Measurements from ENCODE around the gene TMEM31.

The TMEM31 gene

DNA sequence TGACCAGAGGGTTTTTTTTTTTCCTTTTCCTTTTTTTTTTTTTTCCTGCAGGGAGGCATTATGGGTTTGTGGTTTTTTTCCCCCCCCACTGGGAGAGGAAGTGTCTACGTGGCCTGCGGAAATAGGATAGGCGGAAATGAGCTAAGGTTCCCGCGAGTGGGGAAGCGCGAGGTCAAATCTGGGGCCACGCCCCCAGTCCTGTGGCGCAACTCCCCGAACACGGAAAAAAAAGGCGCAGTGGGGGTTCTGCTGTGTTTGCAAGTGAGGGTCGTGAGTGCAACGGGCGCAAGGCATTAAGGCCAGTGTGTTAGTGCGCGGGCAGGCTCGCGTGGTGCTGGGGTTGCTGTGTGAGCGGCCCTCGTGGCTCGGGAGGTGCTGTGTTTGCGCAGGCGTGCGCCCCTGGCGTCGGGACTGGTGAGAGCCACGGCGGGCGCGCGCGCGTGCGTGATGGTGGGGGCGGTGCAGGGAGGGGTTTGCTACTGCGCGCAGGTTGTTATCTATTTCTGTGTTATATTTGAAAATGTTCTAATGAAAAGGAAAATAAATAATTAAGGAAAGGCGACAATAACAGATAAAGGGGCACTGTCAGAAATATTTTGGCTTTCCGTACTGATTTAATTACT, 23.5 kb upstream of the TMEM31 start:
- Histone ChIP-seq H3K4me3 (ENCODE audit: low read length) (peak overlapping the region; percentile 91), H3K9ac (ENCODE audit: low read depth, low read length) (peak overlapping the region; percentile 82), H3K36me3 (ENCODE audit: insufficient read depth, low read depth, low read length) (peaks cover 30% of the 10 kb centered on the region), H3K27ac (ENCODE audit: low read length) (peak overlapping the region; percentile 46), H3K27me3 (ENCODE audit: insufficient read depth, low read length) (no peaks in the 10 kb centered on the region), H3K9me3 (ENCODE audit: insufficient read depth, low read depth, low read length) (no peaks in the 10 kb centered on the region), H3K4me1 (ENCODE audit: insufficient read depth, low read length) (peaks cover 4% of the 10 kb centered on the region; the same call in 1 of the 2 replicates)

DNA sequence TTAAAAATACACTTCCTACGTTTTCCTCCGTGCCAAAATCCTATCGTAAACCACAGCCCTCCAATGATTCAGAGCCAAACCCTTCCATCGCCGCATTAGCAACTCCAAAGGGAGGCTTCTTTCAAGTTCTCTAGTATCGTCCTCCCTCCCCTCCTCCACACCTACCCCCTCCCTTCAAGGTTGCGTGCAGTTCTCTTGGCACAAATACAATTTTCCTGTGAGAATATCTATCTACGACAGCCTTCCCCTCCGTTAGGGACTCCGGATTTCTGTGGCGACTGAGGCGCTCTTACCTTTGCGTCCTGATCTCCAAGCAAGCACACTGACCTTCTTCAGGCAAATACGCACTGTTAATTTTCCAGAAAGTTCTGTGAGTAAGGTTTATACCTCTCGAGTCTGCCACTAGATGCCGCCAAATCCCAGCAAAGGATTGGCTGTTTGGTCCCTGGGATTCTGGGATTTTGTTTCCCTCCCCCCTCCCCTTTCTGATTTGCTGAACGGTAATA, 23.0 kb upstream of the TMEM31 start:
- H3K36me3 ChIP-seq (ENCODE audit: insufficient read depth, low read depth, low read length): peaks cover 24% of the 10 kb centered on the region
- no peaks in the 10 kb centered on the region for H3K9me3 ChIP-seq (ENCODE audit: insufficient read depth, low read depth, low read length)

DNA sequence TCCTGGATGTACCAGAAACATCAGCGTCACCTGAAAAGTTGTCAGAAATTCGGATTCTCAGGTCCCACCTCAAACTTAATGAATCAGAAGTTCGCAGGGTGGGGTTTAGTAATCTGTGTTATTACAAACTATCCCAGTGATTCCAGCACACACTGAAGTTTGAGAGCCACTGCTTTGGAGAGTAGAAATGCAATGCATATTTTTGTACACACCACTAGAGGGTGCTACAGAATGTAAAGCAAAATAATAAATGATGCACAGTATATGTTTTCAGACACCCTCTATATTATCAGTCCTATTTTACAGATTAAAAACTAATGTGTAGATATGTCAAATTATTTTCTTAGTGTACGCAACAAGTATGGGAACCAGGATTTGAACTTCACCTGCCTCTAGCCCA, 21.8 kb upstream of the TMEM31 start:
- Histone ChIP-seq H3K4me1 (ENCODE audit: insufficient read depth, low read length) (peaks cover 4% of the 10 kb centered on the region; the same call in 1 of the 2 replicates), H3K4me3 (ENCODE audit: low read length) (no peak overlapping the region), H3K27ac (ENCODE audit: low read length) (no peak overlapping the region), H3K9me3 (ENCODE audit: insufficient read depth, low read depth, low read length) (no peaks in the 10 kb centered on the region), H3K9ac (ENCODE audit: low read depth, low read length) (peak overlapping the region; percentile 13; the same call in 1 of the 2 replicates), H3K27me3 (ENCODE audit: insufficient read depth, low read length) (no peaks in the 10 kb centered on the region), H3K36me3 (ENCODE audit: insufficient read depth, low read depth, low read length) (peaks cover 13% of the 10 kb centered on the region)

More for the DNA sequence above, 23.0 kb upstream of the TMEM31 start:
- peak overlapping the region; percentile 91 for H3K4me3 ChIP-seq (ENCODE audit: low read length)
- H3K27me3 ChIP-seq (ENCODE audit: insufficient read depth, low read length): no peaks in the 10 kb centered on the region
- H3K27ac ChIP-seq (ENCODE audit: low read length): peak overlapping the region; percentile 46
- H3K9ac ChIP-seq (ENCODE audit: low read depth, low read length): peak overlapping the region; percentile 82
- H3K4me1 ChIP-seq (ENCODE audit: insufficient read depth, low read length): peaks cover 4% of the 10 kb centered on the region; the same call in 1 of the 2 replicates

DNA sequence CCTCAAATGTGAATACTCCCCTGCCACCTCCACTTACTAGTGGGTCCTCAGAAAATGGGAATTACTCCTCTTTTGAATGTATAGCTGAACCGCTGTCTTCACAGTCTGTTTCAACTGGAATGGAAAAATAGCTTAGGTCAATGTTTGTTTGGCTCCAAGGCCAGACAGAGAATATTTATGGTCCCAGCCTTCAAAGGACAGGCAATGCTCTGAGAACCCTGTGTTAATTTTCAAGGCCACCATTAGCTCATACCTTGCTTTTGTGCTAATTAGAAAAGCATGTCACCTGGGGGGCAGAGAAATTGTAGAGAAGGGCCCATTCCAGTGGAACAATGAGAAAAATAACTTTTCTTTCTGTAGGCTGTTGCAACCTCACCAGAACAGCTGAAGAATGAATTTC, 19.6 kb upstream of the TMEM31 start:
- Histone ChIP-seq H3K36me3 (ENCODE audit: insufficient read depth, low read depth, low read length) (no peaks in the 10 kb centered on the region), H3K9ac (ENCODE audit: low read depth, low read length) (no peak overlapping the region), H3K27me3 (ENCODE audit: insufficient read depth, low read length) (no peaks in the 10 kb centered on the region), H3K4me1 (ENCODE audit: insufficient read depth, low read length) (peaks cover 4% of the 10 kb centered on the region; the same call in 1 of the 2 replicates), H3K4me3 (ENCODE audit: low read length) (no peak overlapping the region), H3K27ac (ENCODE audit: low read length) (no peak overlapping the region), H3K9me3 (ENCODE audit: insufficient read depth, low read depth, low read length) (no peaks in the 10 kb centered on the region)

DNA sequence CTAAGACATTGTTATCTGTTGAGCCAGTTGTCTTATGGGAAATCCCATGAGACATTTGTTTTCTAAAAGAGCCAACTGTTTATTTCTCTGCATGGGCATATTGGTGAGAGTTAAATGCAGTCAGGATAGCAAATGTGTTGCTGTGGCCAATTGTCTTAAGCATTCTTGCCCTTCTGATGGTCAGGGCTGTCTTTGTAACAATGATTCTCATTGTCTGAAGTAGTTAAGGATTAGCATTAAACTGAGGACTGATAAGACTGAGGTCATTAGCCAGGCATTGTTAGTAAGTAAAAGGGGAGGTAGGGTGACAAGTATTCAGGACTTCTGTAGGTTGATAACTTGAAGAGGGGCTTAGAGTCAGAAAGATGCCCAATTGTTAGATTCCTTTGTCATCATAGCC, 13.0 kb upstream of the TMEM31 start:
- Histone ChIP-seq H3K4me3 (ENCODE audit: low read length) (no peak overlapping the region), H3K9me3 (ENCODE audit: insufficient read depth, low read depth, low read length) (no peaks in the 10 kb centered on the region), H3K4me1 (ENCODE audit: insufficient read depth, low read length) (no peaks in the 10 kb centered on the region), H3K27me3 (ENCODE audit: insufficient read depth, low read length) (no peaks in the 10 kb centered on the region), H3K36me3 (ENCODE audit: insufficient read depth, low read depth, low read length) (no peaks in the 10 kb centered on the region), H3K9ac (ENCODE audit: low read depth, low read length) (no peak overlapping the region), H3K27ac (ENCODE audit: low read length) (no peak overlapping the region)

DNA sequence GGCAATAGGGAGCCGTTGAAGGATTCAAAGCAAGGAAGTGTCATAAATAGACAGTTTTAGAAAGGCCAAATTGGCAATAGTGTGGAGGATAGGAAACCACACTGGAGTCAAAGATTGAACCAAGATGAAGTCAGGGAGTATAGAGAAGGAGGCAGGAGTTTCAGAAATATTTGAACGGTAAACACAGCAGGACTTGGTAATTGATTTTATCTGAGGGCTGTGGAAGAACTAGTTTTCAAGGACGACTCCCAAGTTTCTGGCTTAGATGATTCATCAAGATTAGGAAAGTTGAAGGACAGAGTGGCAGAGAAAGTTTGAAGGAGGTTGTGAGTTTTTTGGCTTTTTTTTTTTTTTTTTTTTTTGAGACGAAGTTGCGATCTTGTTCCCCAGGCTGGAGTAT, 11.5 kb upstream of the TMEM31 start:
- H3K36me3 ChIP-seq (ENCODE audit: insufficient read depth, low read depth, low read length): no peaks in the 10 kb centered on the region
- H3K27me3 ChIP-seq (ENCODE audit: insufficient read depth, low read length): no peaks in the 10 kb centered on the region
- no peak overlapping the region for H3K27ac ChIP-seq (ENCODE audit: low read length)
- no peaks in the 10 kb centered on the region for H3K9me3 ChIP-seq (ENCODE audit: insufficient read depth, low read depth, low read length)
- no peaks in the 10 kb centered on the region for H3K4me1 ChIP-seq (ENCODE audit: insufficient read depth, low read length)
- no peak overlapping the region for H3K4me3 ChIP-seq (ENCODE audit: low read length)
- no peak overlapping the region for H3K9ac ChIP-seq (ENCODE audit: low read depth, low read length)

DNA sequence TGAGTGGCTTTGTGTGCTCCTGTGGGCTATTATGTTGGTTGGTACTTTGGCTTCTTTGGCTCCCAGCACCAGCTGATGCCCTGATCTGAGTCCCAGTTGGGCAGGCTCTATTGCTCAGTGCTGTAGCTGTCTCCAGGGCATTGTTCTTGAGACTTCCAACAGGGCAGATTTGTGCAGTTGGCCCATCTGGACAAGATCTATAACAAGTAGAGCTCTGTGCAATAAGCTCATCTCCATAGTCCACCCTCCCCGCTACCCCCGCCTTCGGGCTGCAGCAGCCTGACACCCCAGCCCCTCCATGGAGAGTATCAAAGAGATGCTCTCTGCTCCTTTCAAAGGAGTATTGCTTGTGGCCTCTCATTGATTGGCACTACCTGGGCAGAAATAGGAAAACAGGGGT, 5.8 kb upstream of the TMEM31 start:
- H3K4me1 ChIP-seq (ENCODE audit: insufficient read depth, low read length): no peaks in the 10 kb centered on the region
- no peaks in the 10 kb centered on the region for H3K27me3 ChIP-seq (ENCODE audit: insufficient read depth, low read length)
- no peak overlapping the region for H3K9ac ChIP-seq (ENCODE audit: low read depth, low read length)
- H3K9me3 ChIP-seq (ENCODE audit: insufficient read depth, low read depth, low read length): no peaks in the 10 kb centered on the region
- no peak overlapping the region for H3K4me3 ChIP-seq (ENCODE audit: low read length)
- H3K27ac ChIP-seq (ENCODE audit: low read length): no peak overlapping the region
- H3K36me3 ChIP-seq (ENCODE audit: insufficient read depth, low read depth, low read length): no peaks in the 10 kb centered on the region

DNA sequence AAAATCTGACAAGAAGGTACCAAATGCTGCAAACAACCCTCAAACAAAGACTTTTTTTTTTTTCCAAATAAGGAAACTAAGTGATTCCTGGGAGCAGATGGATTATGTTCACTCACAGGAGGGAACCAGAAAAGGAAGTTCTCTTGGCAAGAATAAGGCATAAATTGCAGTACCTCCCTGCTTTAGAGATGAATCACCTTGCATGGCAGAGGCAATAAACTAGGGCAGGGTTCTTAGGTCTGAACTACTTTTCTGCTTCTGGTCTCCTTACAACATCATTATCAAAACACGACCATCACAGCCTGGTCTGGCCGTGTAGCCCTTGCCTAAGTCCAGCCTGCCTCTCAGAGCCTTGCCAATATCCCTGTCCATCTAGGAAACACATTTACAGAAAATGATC, 6.3 kb downstream of the TMEM31 start:
- Histone ChIP-seq H3K4me3 (ENCODE audit: low read length) (no peak overlapping the region), H3K4me1 (ENCODE audit: insufficient read depth, low read length) (no peaks in the 10 kb centered on the region; the same call in 1 of the 2 replicates), H3K27ac (ENCODE audit: low read length) (no peak overlapping the region), H3K9me3 (ENCODE audit: insufficient read depth, low read depth, low read length) (no peaks in the 10 kb centered on the region), H3K36me3 (ENCODE audit: insufficient read depth, low read depth, low read length) (no peaks in the 10 kb centered on the region), H3K9ac (ENCODE audit: low read depth, low read length) (no peak overlapping the region), H3K27me3 (ENCODE audit: insufficient read depth, low read length) (no peaks in the 10 kb centered on the region)

DNA sequence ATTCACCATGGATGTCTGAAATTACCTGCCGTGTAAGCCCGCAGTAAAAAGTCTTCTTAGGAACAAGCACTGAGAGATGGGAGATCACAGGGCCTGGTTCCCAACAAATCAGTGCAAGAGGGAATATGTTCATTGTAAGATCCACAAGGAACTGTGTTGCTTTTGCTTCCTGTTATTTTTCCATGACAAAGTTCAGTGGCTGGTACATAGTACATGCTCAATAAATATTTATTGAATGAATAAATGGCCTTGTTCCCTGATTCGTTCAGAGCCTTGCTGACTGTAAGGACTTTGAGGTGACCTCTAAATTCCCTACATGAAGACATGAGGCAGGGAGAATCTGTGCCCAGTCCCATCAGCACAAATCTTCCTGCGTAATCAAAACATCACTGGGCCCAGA, 7.4 kb downstream of the TMEM31 start:
- Histone ChIP-seq H3K4me3 (ENCODE audit: low read length) (no peak overlapping the region), H3K36me3 (ENCODE audit: insufficient read depth, low read depth, low read length) (no peaks in the 10 kb centered on the region), H3K27me3 (ENCODE audit: insufficient read depth, low read length) (no peaks in the 10 kb centered on the region), H3K27ac (ENCODE audit: low read length) (no peak overlapping the region), H3K9ac (ENCODE audit: low read depth, low read length) (no peak overlapping the region), H3K4me1 (ENCODE audit: insufficient read depth, low read length) (no peaks in the 10 kb centered on the region), H3K9me3 (ENCODE audit: insufficient read depth, low read depth, low read length) (no peaks in the 10 kb centered on the region)

DNA sequence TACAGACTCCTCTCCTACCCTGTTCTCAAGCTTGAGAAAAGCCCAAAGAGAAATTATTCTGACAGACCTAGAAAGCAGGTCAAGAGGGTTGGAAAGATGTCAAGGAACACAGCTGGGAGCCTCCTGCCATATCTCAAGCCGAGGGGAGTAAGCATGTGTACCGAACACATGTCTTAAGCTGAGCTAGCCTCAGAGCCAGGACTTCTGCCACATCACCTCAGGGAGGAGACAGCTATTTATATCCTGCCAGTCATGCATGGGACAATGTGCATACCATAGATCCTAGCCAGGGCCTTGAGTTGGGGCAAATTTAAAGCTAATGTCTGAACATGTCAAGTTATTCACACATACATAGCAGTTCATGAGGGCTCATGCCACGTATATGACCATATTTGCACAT, 11.8 kb downstream of the TMEM31 start:
- no peaks in the 10 kb centered on the region; the same call in 1 of the 2 replicates for H3K4me1 ChIP-seq (ENCODE audit: insufficient read depth, low read length)
- no peak overlapping the region for H3K27ac ChIP-seq (ENCODE audit: low read length)
- no peak overlapping the region for H3K4me3 ChIP-seq (ENCODE audit: low read length)
- H3K9me3 ChIP-seq (ENCODE audit: insufficient read depth, low read depth, low read length): no peaks in the 10 kb centered on the region
- H3K36me3 ChIP-seq (ENCODE audit: insufficient read depth, low read depth, low read length): no peaks in the 10 kb centered on the region
- H3K27me3 ChIP-seq (ENCODE audit: insufficient read depth, low read length): no peaks in the 10 kb centered on the region
- no peak overlapping the region for H3K9ac ChIP-seq (ENCODE audit: low read depth, low read length)

DNA sequence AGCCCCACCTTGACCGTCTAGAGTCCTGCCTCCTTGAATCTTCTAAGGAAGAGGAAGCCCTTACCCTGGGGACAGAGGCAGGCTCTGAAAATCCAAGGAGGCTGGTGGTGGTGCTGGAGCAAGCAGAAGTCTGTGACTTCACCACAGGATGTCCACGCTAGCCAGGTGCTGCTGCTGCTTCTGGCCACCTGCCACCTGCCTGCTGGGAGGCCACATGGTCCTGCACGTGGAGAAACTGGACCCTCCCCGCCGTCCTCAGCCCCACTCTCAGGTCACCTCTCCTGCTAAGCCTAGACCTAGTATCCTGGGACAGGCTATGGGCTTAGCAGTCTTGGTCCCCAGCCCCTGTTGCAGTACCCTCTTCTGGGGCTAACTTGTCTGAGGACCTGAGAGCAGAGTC, 15.8 kb downstream of the TMEM31 start:
- no peak overlapping the region for H3K4me3 ChIP-seq (ENCODE audit: low read length)
- peaks cover 25% of the 10 kb centered on the region for H3K4me1 ChIP-seq (ENCODE audit: insufficient read depth, low read length)
- H3K27me3 ChIP-seq (ENCODE audit: insufficient read depth, low read length): no peaks in the 10 kb centered on the region
- H3K9ac ChIP-seq (ENCODE audit: low read depth, low read length): no peak overlapping the region
- no peaks in the 10 kb centered on the region for H3K36me3 ChIP-seq (ENCODE audit: insufficient read depth, low read depth, low read length)
- H3K27ac ChIP-seq (ENCODE audit: low read length): no peak overlapping the region
- H3K9me3 ChIP-seq (ENCODE audit: insufficient read depth, low read depth, low read length): no peaks in the 10 kb centered on the region

DNA sequence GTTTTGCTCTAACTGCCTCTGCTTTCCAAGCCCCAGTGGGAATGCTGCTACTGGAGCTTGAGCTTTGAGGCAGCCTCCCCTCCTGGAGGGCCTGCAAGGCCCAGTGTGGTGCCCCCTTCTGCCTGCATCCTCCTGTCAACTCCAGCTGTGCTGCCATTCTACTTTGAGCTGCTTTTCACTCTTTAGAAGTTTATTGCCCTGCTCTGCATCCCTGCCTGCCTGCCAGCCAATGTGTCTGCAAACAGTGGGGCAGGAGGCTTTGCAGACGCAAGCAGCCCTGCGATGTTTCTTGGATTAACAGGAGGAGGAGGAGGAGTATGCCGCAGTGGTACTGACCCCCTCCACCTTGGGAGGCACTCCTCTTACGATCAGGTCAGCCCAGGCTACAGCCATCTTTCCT, 16.4 kb downstream of the TMEM31 start:
- Histone ChIP-seq H3K27me3 (ENCODE audit: insufficient read depth, low read length) (no peaks in the 10 kb centered on the region), H3K4me3 (ENCODE audit: low read length) (no peak overlapping the region), H3K9ac (ENCODE audit: low read depth, low read length) (no peak overlapping the region), H3K4me1 (ENCODE audit: insufficient read depth, low read length) (peaks cover 27% of the 10 kb centered on the region), H3K9me3 (ENCODE audit: insufficient read depth, low read depth, low read length) (no peaks in the 10 kb centered on the region), H3K36me3 (ENCODE audit: insufficient read depth, low read depth, low read length) (no peaks in the 10 kb centered on the region), H3K27ac (ENCODE audit: low read length) (no peak overlapping the region)

All from iPS-20b (cell line).